ENCODE data around the gene CALML4.
"Not testable (repeated sequence)": the region's sequence is repeated elsewhere in the genome, so short reads cannot be mapped to it uniquely, and the experiment has no call there.

CALML4 gene

GRCh38 chr15:68208136-68208535 is 3.0 kb upstream of the CALML4 start:
- DNase-seq (ENCODE audit: low read depth in 2 of 2), result no peak

GRCh38 chr15:68207176-68207935 is 2.2 kb upstream of the CALML4 start:
- DNase-seq (ENCODE audit: low read depth in 2 of 2), result no peak

GRCh38 chr15:68206711-68207151 is 1.6 kb upstream of the CALML4 start:
- no peak for DNase-seq (ENCODE audit: low read depth in 2 of 2)

- DNase-seq (ENCODE audit: low read depth in 2 of 2), result no peak
Observed at GRCh38 chr15:68205954-68206539, 915 bp upstream of the CALML4 start.

- no peak for DNase-seq (ENCODE audit: low read depth in 2 of 2)
Observed at GRCh38 chr15:68205558-68205944, 419 bp upstream of the CALML4 start.

- DNase-seq (ENCODE audit: low read depth in 2 of 2), result no peak
Observed at GRCh38 chr15:68204361-68204760, 771 bp downstream of the CALML4 start.

GRCh38 chr15:68203956-68204355 is 1.2 kb downstream of the CALML4 start:
- DNase-seq (ENCODE audit: low read depth in 2 of 2), result no peak

- no peak for DNase-seq (ENCODE audit: low read depth in 2 of 2)
Observed at GRCh38 chr15:68203486-68203885, 1.6 kb downstream of the CALML4 start.

- not testable (repeated sequence) for DNase-seq (ENCODE audit: low read depth in 2 of 2)
Observed at GRCh38 chr15:68202994-68203393, 2.1 kb downstream of the CALML4 start.

- DNase-seq (ENCODE audit: low read depth in 2 of 2), result no peak
Observed at GRCh38 chr15:68201879-68202261, 3.3 kb downstream of the CALML4 start.

- no peak for DNase-seq (ENCODE audit: low read depth in 2 of 2)
Observed at GRCh38 chr15:68201153-68201878, 3.8 kb downstream of the CALML4 start.

GRCh38 chr15:68200016-68200861 is 4.9 kb downstream of the CALML4 start:
- no peak for DNase-seq (ENCODE audit: low read depth in 2 of 2)

GRCh38 chr15:68199340-68199739 is 5.8 kb downstream of the CALML4 start:
- no peak for DNase-seq (ENCODE audit: low read depth in 2 of 2)

- no peak for DNase-seq (ENCODE audit: low read depth in 2 of 2)
Observed at GRCh38 chr15:68197661-68198437, 7.3 kb downstream of the CALML4 start.

- no peak for DNase-seq (ENCODE audit: low read depth in 2 of 2)
Observed at GRCh38 chr15:68197170-68197492, 8.0 kb downstream of the CALML4 start.

- DNase-seq (ENCODE audit: low read depth in 2 of 2), result no peak
Observed at GRCh38 chr15:68196445-68197169, 8.5 kb downstream of the CALML4 start.

- DNase-seq (ENCODE audit: low read depth in 2 of 2), result no peak
Observed at GRCh38 chr15:68195336-68196112, 9.6 kb downstream of the CALML4 start.

GRCh38 chr15:68192804-68193486 is 12.2 kb downstream of the CALML4 start:
- no peak for DNase-seq (ENCODE audit: low read depth in 2 of 2)

GRCh38 chr15:68192117-68192516 is 13.0 kb downstream of the CALML4 start:
- no peak for DNase-seq (ENCODE audit: low read depth in 2 of 2)

Measured in stimulated activated CD8-positive, alpha-beta memory T cell treated with anti-CD3 and anti-CD28 coated beads, Interleukin-7, amount 100 ng/mL, for 4 hours (primary cell).